ENCODE measurements around the gene APBA3. TPM values are rescaled to one million over a fixed set of nuclear protein-coding genes. Genes with fewer than 3 reads are reported as not detected.

Gene APBA3
- total RNA-seq, 1 experiment from 2014 or later: 14.7 TPM

GRCh38 chr19:3725640-3726310, 35.7 kb downstream of the APBA3 start:
- no peak for DNase-seq
- Histone ChIP-seq H4K20me1 (ENCODE audit: insufficient read depth, low read depth, low read length) (no peaks in the 10 kb centered on the region), H3K27me3 (ENCODE audit: low read length) (no peaks in the 10 kb centered on the region), H3K9me2 (replicated peaks; ENCODE audit: insufficient read depth, low read length) (no peaks in the 10 kb centered on the region), H3K9ac (ENCODE audit: low read length) (no peak overlapping the region), H3K4me3 (ENCODE audit: low read length) (no peak overlapping the region), H3K4me1 (ENCODE audit: low read length) (no peaks in the 10 kb centered on the region), H3K79me2 (ENCODE audit: low read length) (no peaks in the 10 kb centered on the region), H3K27ac (ENCODE audit: low read length) (no peak overlapping the region), H2AFZ (ENCODE audit: low read length) (no peak overlapping the region), H3K36me3 (ENCODE audit: insufficient read depth, low read length) (no peaks in the 10 kb centered on the region), H3K9me3 (ENCODE audit: low read length) (no peaks in the 10 kb centered on the region), H3K4me2 (ENCODE audit: low read depth, low read length, poor library complexity, severe bottlenecking) (no peak overlapping the region)

DNA sequence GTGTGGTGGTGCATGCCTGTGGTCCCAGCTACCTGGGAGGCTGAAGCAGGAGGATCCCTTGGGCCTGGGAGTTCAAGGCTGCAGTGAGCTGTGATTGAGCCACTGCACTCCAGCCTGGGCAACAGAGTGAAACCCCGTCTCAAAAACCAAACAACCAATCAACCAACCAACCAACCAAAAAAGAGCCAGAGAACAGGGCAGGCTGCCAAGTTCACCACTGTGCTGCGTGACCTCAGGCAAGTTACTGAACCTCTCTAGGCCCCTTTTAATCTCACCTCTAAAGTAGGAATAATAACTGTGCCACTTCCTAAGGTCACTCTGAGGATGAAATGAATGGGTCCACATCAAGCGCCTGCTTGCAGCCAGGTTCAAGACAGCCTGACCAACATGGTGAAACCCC, 36.4 kb downstream of the APBA3 start:
- no peaks in the 10 kb centered on the region for H3K9me3 ChIP-seq (ENCODE audit: low read length)
- H3K4me1 ChIP-seq (ENCODE audit: low read length): no peaks in the 10 kb centered on the region
- H2AFZ ChIP-seq (ENCODE audit: low read length): no peak overlapping the region
- no peaks in the 10 kb centered on the region for H3K36me3 ChIP-seq (ENCODE audit: insufficient read depth, low read length)
- no peak overlapping the region for H3K27ac ChIP-seq (ENCODE audit: low read length)
- no peaks in the 10 kb centered on the region for H3K79me2 ChIP-seq (ENCODE audit: low read length)
- no peak overlapping the region for H3K9ac ChIP-seq (ENCODE audit: low read length)
- H3K27me3 ChIP-seq (ENCODE audit: low read length): no peaks in the 10 kb centered on the region
- no peak overlapping the region for H3K4me2 ChIP-seq (ENCODE audit: low read depth, low read length, poor library complexity, severe bottlenecking)
- H3K4me3 ChIP-seq (ENCODE audit: low read length): no peak overlapping the region
- no peaks in the 10 kb centered on the region for H3K9me2 ChIP-seq (replicated peaks; ENCODE audit: insufficient read depth, low read length)
- H4K20me1 ChIP-seq (ENCODE audit: insufficient read depth, low read depth, low read length): no peaks in the 10 kb centered on the region
- no peak for DNase-seq

- no peaks in the 10 kb centered on the region for H3K79me2 ChIP-seq (ENCODE audit: low read length)
- H3K4me2 ChIP-seq (ENCODE audit: low read depth, low read length, poor library complexity, severe bottlenecking): no peak overlapping the region
- H3K4me1 ChIP-seq (ENCODE audit: low read length): no peaks in the 10 kb centered on the region
- no peak overlapping the region for H3K27ac ChIP-seq (ENCODE audit: low read length)
- H3K9me2 ChIP-seq (replicated peaks; ENCODE audit: insufficient read depth, low read length): no peaks in the 10 kb centered on the region
- no peaks in the 10 kb centered on the region for H3K9me3 ChIP-seq (ENCODE audit: low read length)
- H3K36me3 ChIP-seq (ENCODE audit: insufficient read depth, low read length): no peaks in the 10 kb centered on the region
- H3K9ac ChIP-seq (ENCODE audit: low read length): no peak overlapping the region
- no peak overlapping the region for H2AFZ ChIP-seq (ENCODE audit: low read length)
- H3K27me3 ChIP-seq (ENCODE audit: low read length): no peaks in the 10 kb centered on the region
- DNase-seq: no peak
- H4K20me1 ChIP-seq (ENCODE audit: insufficient read depth, low read depth, low read length): no peaks in the 10 kb centered on the region
- no peak overlapping the region for H3K4me3 ChIP-seq (ENCODE audit: low read length)
Measured at GRCh38 chr19:3723883-3724282, 37.6 kb downstream of the APBA3 start.

- H3K4me3 ChIP-seq (ENCODE audit: low read length): no peak overlapping the region
- no peaks in the 10 kb centered on the region for H3K79me2 ChIP-seq (ENCODE audit: low read length)
- no peaks in the 10 kb centered on the region for H3K4me1 ChIP-seq (ENCODE audit: low read length)
- no peak overlapping the region for H3K9ac ChIP-seq (ENCODE audit: low read length)
- H3K27ac ChIP-seq (ENCODE audit: low read length): no peak overlapping the region
- H3K9me2 ChIP-seq (replicated peaks; ENCODE audit: insufficient read depth, low read length): no peaks in the 10 kb centered on the region
- no peak overlapping the region for H3K4me2 ChIP-seq (ENCODE audit: low read depth, low read length, poor library complexity, severe bottlenecking)
- no peaks in the 10 kb centered on the region for H4K20me1 ChIP-seq (ENCODE audit: insufficient read depth, low read depth, low read length)
- DNase-seq: no peak
- no peaks in the 10 kb centered on the region for H3K27me3 ChIP-seq (ENCODE audit: low read length)
- no peak overlapping the region for H2AFZ ChIP-seq (ENCODE audit: low read length)
- H3K36me3 ChIP-seq (ENCODE audit: insufficient read depth, low read length): no peaks in the 10 kb centered on the region
- H3K9me3 ChIP-seq (ENCODE audit: low read length): no peaks in the 10 kb centered on the region
Measured at GRCh38 chr19:3723110-3723488, 38.4 kb downstream of the APBA3 start.

DNA sequence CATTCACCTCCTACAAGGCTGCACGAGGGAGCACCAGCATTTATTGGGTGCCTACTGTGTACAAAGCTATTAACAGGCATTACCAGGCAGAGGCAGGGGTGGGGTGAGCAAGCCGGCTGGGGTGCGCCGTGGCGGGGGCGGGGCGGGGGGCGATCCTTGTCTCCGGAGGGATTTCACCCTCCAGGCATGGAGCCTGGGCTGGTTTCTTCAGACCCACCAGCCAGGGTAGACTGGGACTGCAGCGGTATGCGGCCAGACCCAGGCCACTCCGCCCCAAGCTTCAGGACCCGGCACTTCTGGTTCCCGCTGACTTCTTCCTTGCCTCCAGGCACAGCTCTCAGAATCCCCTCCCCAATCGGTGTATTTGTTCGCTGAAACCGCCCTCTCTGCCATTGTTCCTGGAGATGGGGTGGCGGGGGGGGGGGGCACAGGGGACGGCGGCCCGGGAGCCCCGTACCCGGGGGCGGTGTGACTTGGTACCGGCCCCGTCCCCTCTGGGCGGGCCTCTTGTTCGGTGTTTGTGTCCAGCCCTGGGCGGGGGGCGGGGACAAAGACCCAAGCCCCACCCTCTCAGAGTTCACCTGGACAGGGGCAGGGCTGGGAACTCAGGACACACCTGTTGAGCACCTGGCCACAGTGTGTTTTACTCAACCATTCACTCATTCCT, 38.9 kb downstream of the APBA3 start:
- H3K9ac ChIP-seq (ENCODE audit: low read length): no peak overlapping the region
- H3K9me3 ChIP-seq (ENCODE audit: low read length): no peaks in the 10 kb centered on the region
- DNase-seq: no peak
- no peaks in the 10 kb centered on the region for H3K4me1 ChIP-seq (ENCODE audit: low read length)
- H3K27ac ChIP-seq (ENCODE audit: low read length): no peak overlapping the region
- no peaks in the 10 kb centered on the region for H3K9me2 ChIP-seq (replicated peaks; ENCODE audit: insufficient read depth, low read length)
- H3K4me2 ChIP-seq (ENCODE audit: low read depth, low read length, poor library complexity, severe bottlenecking): no peak overlapping the region
- H3K27me3 ChIP-seq (ENCODE audit: low read length): no peaks in the 10 kb centered on the region
- H2AFZ ChIP-seq (ENCODE audit: low read length): no peak overlapping the region
- no peaks in the 10 kb centered on the region for H4K20me1 ChIP-seq (ENCODE audit: insufficient read depth, low read depth, low read length)
- H3K79me2 ChIP-seq (ENCODE audit: low read length): no peaks in the 10 kb centered on the region
- no peaks in the 10 kb centered on the region for H3K36me3 ChIP-seq (ENCODE audit: insufficient read depth, low read length)
- no peak overlapping the region for H3K4me3 ChIP-seq (ENCODE audit: low read length)

DNA sequence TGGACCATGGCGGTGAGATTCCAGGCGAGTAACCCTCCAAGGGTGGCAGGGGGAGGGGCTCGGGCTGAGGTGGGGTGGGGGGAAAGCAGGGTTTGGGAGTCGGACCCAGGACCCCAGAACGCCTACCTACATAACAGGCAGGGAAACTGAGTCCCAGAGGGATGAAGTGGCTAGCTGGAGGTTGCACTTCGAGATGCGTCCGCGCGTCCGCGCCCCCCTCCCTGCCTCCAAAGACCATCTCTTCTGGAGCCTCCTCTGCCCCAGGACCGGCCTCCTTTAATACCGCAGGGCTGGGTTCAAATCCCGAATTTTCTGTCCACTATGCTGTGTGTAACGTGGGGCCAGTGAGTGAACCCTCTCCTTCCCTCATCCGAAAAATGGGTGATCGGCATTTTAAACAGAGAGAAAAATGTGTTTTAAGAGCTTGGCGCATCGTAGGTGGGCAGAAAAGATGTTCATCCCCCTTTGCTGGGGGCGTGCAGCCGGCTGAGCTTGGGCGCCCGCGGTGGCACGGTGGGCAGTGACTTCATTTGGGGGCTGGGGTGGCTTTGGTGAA, 39.5 kb downstream of the APBA3 start:
- Histone ChIP-seq H3K27ac (ENCODE audit: low read length) (no peak overlapping the region), H3K4me2 (ENCODE audit: low read depth, low read length, poor library complexity, severe bottlenecking) (no peak overlapping the region), H3K9me2 (replicated peaks; ENCODE audit: insufficient read depth, low read length) (no peaks in the 10 kb centered on the region), H3K4me3 (ENCODE audit: low read length) (no peak overlapping the region), H2AFZ (ENCODE audit: low read length) (no peak overlapping the region), H3K36me3 (ENCODE audit: insufficient read depth, low read length) (no peaks in the 10 kb centered on the region), H3K27me3 (ENCODE audit: low read length) (no peaks in the 10 kb centered on the region), H3K9ac (ENCODE audit: low read length) (no peak overlapping the region), H3K9me3 (ENCODE audit: low read length) (no peaks in the 10 kb centered on the region), H3K79me2 (ENCODE audit: low read length) (no peaks in the 10 kb centered on the region), H3K4me1 (ENCODE audit: low read length) (no peaks in the 10 kb centered on the region), H4K20me1 (ENCODE audit: insufficient read depth, low read depth, low read length) (no peaks in the 10 kb centered on the region)
- no peak for DNase-seq

DNA sequence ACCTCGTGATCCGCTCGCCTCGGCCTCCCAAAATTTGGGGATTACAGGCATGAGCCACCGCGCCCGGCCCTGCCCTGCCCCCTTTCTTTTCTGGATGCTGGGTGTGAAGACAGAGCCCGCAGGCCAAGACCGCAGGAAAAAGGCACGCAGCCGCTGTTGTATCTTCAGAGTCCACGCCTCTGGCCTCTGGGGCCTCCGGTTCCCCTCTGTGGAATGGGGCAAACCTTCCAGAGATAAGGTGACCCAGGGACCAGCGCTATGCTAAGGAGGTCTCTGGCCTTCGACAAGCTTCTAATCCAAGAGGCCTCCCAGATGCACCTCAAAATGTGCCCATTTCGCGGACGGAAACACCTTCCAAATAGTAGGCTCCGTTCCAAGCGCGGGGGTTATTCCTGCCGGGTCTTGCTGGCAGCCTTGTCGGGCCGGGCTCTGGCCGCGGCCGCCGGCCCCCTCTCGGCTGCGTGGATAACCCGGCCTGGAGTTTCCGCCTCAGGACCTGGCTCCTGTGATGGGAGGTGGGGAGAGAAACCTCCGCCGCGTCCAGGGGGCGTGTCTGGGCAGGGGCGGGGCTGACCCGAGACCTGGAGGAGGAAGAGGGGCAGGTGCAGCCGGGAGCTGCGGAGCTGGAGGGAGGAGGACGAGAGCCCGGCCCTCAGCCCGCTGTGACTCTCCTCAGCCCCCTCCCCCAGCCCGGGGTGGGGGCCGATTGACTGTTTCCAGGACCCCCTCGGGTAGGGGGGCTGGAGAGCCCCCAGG, 40.2 kb downstream of the APBA3 start:
- H3K4me3 ChIP-seq (ENCODE audit: low read length): no peak overlapping the region

GRCh38 chr19:3720349-3720917, 41.1 kb downstream of the APBA3 start:
- Histone ChIP-seq H2AFZ (ENCODE audit: low read length) (no peak overlapping the region), H3K36me3 (ENCODE audit: insufficient read depth, low read length) (no peaks in the 10 kb centered on the region), H3K9me3 (ENCODE audit: low read length) (no peaks in the 10 kb centered on the region), H3K27me3 (ENCODE audit: low read length) (no peaks in the 10 kb centered on the region), H4K20me1 (ENCODE audit: insufficient read depth, low read depth, low read length) (no peaks in the 10 kb centered on the region), H3K27ac (ENCODE audit: low read length) (no peak overlapping the region), H3K9ac (ENCODE audit: low read length) (no peak overlapping the region), H3K4me2 (ENCODE audit: low read depth, low read length, poor library complexity, severe bottlenecking) (no peak overlapping the region), H3K9me2 (replicated peaks; ENCODE audit: insufficient read depth, low read length) (no peaks in the 10 kb centered on the region), H3K4me3 (ENCODE audit: low read length) (no peak overlapping the region), H3K79me2 (ENCODE audit: low read length) (no peaks in the 10 kb centered on the region), H3K4me1 (ENCODE audit: low read length) (no peaks in the 10 kb centered on the region)
- DNase-seq: no peak

More for the DNA sequence above, 40.2 kb downstream of the APBA3 start:
- Histone ChIP-seq H3K79me2 (ENCODE audit: low read length) (no peaks in the 10 kb centered on the region), H2AFZ (ENCODE audit: low read length) (no peak overlapping the region), H3K4me1 (ENCODE audit: low read length) (no peaks in the 10 kb centered on the region), H3K9me3 (ENCODE audit: low read length) (no peaks in the 10 kb centered on the region), H4K20me1 (ENCODE audit: insufficient read depth, low read depth, low read length) (no peaks in the 10 kb centered on the region), H3K4me2 (ENCODE audit: low read depth, low read length, poor library complexity, severe bottlenecking) (no peak overlapping the region), H3K9ac (ENCODE audit: low read length) (no peak overlapping the region), H3K27me3 (ENCODE audit: low read length) (no peaks in the 10 kb centered on the region), H3K9me2 (replicated peaks; ENCODE audit: insufficient read depth, low read length) (no peaks in the 10 kb centered on the region), H3K27ac (ENCODE audit: low read length) (no peak overlapping the region), H3K36me3 (ENCODE audit: insufficient read depth, low read length) (no peaks in the 10 kb centered on the region)
- peak; percentile 94 for DNase-seq

Data from Karpas-422 (cell line).